GM10266 (cell line): Measurements from ENCODE around the gene FAM169A.
"Not testable (repeated sequence)": the region's sequence is repeated elsewhere in the genome, so short reads cannot be mapped to it uniquely, and the experiment has no call there.

ENCODE experiments used
- DNase-seq: peaks from one replicate; pipeline ENCODE4 v3.0.0; 2012; ENCODE audit errors: extremely low spot score
- TF ChIP-seq, protein P1 (sequence below): IDR thresholded peaks from 2 replicates; pipeline ENCODE4 v1.5.1; 2012; ENCODE audit warnings: mild to moderate bottlenecking, low read depth; ENCODE audit not compliant: control insufficient read depth, insufficient read depth; ENCODE audit errors: missing control alignments

The FAM169A gene

DNA sequence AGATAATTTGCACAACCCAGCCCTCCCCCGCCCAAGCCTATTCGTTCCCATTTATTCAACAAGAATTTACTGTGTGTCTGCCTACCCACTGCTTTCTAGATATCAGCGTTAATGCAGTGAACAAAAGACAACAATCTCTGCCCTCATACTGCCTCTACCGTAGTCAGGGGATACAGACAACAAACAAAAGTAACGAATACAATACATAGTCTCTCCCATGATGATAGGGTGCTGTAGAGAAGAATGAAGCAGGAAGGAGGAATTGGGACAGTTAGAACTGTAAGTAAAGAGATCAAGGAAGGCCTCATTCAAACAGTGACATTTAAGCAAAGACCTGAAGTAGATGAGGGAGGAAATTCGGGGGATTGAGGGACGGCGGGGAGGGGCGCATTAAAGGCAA, 101.0 kb downstream of the FAM169A start:
- TF ChIP-seq, protein P1, sequence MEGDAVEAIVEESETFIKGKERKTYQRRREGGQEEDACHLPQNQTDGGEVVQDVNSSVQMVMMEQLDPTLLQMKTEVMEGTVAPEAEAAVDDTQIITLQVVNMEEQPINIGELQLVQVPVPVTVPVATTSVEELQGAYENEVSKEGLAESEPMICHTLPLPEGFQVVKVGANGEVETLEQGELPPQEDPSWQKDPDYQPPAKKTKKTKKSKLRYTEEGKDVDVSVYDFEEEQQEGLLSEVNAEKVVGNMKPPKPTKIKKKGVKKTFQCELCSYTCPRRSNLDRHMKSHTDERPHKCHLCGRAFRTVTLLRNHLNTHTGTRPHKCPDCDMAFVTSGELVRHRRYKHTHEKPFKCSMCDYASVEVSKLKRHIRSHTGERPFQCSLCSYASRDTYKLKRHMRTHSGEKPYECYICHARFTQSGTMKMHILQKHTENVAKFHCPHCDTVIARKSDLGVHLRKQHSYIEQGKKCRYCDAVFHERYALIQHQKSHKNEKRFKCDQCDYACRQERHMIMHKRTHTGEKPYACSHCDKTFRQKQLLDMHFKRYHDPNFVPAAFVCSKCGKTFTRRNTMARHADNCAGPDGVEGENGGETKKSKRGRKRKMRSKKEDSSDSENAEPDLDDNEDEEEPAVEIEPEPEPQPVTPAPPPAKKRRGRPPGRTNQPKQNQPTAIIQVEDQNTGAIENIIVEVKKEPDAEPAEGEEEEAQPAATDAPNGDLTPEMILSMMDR, result no peak
- no peak for DNase-seq

DNA sequence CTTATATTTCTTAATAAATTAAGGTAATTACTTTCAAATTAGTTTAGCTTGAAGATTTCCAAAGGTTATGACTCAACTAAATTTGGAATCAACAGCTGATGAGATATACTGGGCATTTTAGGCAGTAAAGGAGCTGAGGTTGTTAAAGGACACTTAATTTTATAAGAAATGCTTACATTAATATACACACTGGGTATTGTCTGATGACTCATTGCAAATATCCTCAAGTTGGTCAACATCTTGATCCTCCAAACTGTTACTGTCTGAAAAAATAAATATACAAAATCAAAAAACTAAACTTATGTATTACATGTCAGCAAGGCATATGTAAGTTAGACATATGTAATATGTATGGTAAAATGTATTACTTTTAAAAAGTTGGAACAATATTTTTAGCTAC, 102.7 kb downstream of the FAM169A start:
- TF ChIP-seq, protein P1, result no peak
- no peak for DNase-seq

DNA sequence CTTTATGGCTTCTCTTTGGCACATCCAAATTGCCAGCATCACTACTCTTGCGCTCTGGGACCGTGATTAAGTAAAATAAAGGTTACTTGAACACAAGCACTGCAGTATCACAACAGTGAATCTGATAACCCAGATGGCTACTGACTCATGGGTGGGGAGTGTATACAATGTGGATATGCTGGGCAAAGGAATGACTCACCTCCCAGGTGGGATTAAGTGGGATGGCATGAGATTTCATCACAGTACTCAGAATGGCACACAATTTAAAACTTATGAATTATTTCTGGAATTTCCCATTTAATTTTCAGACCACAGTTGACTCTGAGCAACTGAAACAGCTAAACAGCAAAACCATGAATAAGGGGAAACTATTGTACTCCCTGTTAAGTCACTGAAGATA, 103.6 kb downstream of the FAM169A start:
- TF ChIP-seq, protein P1, result no peak
- no peak for DNase-seq

DNA sequence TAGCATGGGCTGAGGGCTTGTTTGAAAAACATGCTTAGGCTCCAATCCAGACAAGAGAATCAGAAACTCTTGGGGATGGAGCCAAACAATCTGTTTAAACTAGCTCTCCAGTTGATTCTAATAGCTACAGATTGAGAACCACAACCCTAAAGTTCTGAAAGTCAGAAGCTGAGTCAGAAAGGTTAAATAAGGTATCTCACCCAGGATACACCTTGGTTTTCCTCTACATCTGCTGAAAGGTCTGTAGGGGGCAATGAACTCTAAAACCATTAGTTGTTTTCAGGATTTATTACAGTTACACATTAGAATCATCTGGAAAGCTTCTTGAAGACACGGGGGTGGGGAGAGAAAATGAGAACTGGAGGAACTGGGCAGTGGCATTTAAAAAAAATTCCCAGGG, 104.9 kb downstream of the FAM169A start:
- DNase-seq, result no peak
- TF ChIP-seq, protein P1, result no peak

DNA sequence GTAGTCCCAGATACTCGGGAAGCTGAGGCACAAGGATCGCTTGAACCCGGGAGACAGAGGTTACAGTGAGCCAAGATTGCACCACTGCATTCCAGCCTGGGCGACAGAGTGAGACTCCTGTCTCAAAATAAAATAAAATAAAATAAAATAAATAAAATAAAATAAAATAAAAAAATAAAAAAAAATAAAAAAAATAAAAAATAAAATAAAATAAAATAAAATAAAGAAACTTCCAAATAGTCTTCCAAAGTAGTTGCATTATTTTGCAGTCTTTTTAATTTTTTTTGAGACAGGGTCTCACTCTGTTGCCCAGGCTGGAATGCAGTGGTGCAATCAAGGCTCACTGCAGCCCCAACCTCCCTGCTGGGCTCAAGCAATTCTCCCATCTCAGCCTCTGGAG, 117.4 kb downstream of the FAM169A start:
- DNase-seq, result not testable (repeated sequence)

DNA sequence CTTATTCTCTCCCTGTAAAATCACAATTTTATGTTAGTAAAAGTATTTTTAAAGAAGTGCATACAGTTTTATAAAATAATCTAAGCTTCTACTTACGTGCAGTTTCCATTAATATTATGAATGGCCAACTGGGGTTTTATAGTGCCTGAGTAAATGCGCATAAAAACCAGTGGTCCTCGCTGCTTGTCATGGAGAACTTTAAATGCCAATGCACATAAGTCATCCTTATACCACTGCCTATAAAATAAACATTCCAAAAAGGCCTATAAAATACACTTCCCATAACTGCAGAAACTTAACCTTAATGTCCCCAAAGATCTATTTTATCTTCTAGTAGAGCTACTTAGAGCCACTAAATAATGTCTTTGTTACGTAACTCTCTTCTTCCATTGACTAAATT, 127.8 kb downstream of the FAM169A start:
- TF ChIP-seq, protein P1, result no peak
- no peak for DNase-seq

DNA sequence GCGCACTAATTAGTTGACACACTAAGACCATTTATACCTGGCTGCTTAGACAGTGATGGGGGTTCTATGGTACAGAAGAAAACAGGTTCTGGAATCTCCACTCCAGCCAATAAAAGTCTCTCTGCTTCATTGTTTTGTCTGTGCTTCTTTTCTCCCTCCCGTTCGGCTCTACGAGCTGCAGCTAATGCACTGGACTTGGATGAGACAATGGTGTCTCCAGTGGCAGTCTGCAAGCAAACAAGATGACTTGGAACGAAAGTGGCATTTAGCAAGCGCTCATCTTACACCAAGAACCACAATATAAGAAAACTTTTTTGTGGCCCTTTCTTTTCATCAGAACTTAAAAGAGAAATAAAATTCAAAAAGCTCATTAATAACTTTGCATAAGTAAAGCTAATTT, 129.4 kb downstream of the FAM169A start:
- TF ChIP-seq, protein P1, result no peak
- no peak for DNase-seq
